ENCODE data around the gene STX16.

DNA sequence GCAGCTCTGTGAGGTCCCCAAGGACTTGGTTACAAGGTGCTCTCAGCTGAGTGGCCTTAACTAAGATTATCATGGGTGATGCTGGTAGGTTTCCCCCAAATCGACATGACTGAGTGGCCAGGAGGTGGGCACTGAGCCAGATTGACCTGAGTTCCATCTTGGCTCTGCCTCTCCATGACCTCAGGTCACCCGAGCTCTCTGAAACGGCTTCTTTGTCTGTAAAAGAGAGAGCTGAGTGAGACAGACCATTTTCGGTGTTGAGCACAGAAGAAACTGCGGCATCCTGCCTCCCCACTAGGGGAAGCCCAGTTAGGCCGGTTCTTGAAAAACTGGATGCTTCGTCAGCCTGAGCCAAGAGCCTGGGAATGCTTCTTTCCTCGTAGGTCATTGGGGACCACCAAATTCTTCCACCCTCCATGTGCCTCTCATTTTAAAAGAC is 14.1 kb upstream of the STX16 start:
- TF ChIP-seq FOXP2 (optimal IDR thresholded peaks at IDR 0.05; ENCODE audit: borderline replicate concordance, extremely low read depth, extremely low read length, insufficient read depth) (no peak), REST (IDR thresholded peaks at IDR 0.05; ENCODE audit: insufficient read depth in 1 of 2, low read depth in 2 of 2, low read length in 2 of 2) (no peak), TAF1 (IDR thresholded peaks at IDR 0.05; ENCODE audit: borderline replicate concordance, insufficient read depth, low read length) (no peak), POLR2AphosphoS5 (IDR thresholded peaks at IDR 0.05; ENCODE audit: low read depth, low read length) (no peak), SIN3A (IDR thresholded peaks at IDR 0.05; ENCODE audit: borderline replicate concordance, insufficient read depth, low read length) (no peak)

Data from PFSK-1 (cell line).